HG02938 (cell line): ENCODE data around the gene ZBP1.

Experiments
- ATAC-seq: cut with Tn5 transposase; IDR thresholded peaks from one replicate; pipeline ENCODE4 v1.9.1; 2021; ENCODE audit warnings: mild to moderate bottlenecking, moderate library complexity; ENCODE audit not compliant: unreplicated experiment

ZBP1 gene

GRCh38 chr20:57588596-57588995 is 31.6 kb downstream of the ZBP1 start:
- no peak for ATAC-seq

GRCh38 chr20:57587989-57588377 is 32.2 kb downstream of the ZBP1 start:
- ATAC-seq: no peak

GRCh38 chr20:57587278-57587988 is 32.8 kb downstream of the ZBP1 start:
- no peak for ATAC-seq

GRCh38 chr20:57586943-57587277 is 33.3 kb downstream of the ZBP1 start:
- ATAC-seq: no peak

GRCh38 chr20:57586370-57586793 is 33.8 kb downstream of the ZBP1 start:
- no peak for ATAC-seq

GRCh38 chr20:57585466-57586213 is 34.6 kb downstream of the ZBP1 start:
- no peak for ATAC-seq

GRCh38 chr20:57584768-57585461 is 35.3 kb downstream of the ZBP1 start:
- ATAC-seq: no peak

GRCh38 chr20:57583289-57584257 is 36.7 kb downstream of the ZBP1 start:
- ATAC-seq: no peak

GRCh38 chr20:57582432-57583288 is 37.6 kb downstream of the ZBP1 start:
- no peak for ATAC-seq

- ATAC-seq: no peak
These were observed 38.2 kb downstream of the ZBP1 start for GRCh38 chr20:57582029-57582378.

- ATAC-seq: no peak
These were observed 38.8 kb downstream of the ZBP1 start for GRCh38 chr20:57581202-57582028.

- no peak for ATAC-seq
These were observed 39.6 kb downstream of the ZBP1 start for GRCh38 chr20:57580478-57581201.

GRCh38 chr20:57579898-57580447 is 40.3 kb downstream of the ZBP1 start:
- ATAC-seq: no peak

- no peak for ATAC-seq
These were observed 40.8 kb downstream of the ZBP1 start for GRCh38 chr20:57579331-57579897.

GRCh38 chr20:57578476-57579165 is 41.6 kb downstream of the ZBP1 start:
- ATAC-seq: no peak

GRCh38 chr20:57577679-57578475 is 42.3 kb downstream of the ZBP1 start:
- no peak for ATAC-seq
